Activated CD8-positive, alpha-beta T cell treated with anti-CD3 and anti-CD28 coated beads for 36 hours (primary cell): Measurements from ENCODE around the gene CNN2. TPM values are rescaled to one million over a fixed set of nuclear protein-coding genes. Genes with fewer than 3 reads are reported as not detected.

Experiments used
- ATAC-seq: fragments of 200-7000 bp; cut with Tn5 transposase; one replicate; pipeline ENCODE4 v1.10.0; 2021; ENCODE audit warnings: mild to moderate bottlenecking, moderate library complexity
- CTCF ChIA-PET: fragments of 350-600 bp; sonication (Branson Sonifier 250); formaldehyde crosslinking; loops from one replicate; lab custom pipeline; 2021; ENCODE audit warnings: antibody characterized with exemption; lab: Charles Lee
- POLR2A ChIA-PET: fragments of 350-600 bp; sonication (Branson Sonifier 250); formaldehyde crosslinking; loops from one replicate; lab custom pipeline; 2021; ENCODE audit warnings: antibody characterized with exemption; lab: Charles Lee
- DNase-seq: peaks from one replicate; pipeline ENCODE4 v3.0.0-alpha.2; 2020
- H3K27ac Mint-ChIP-seq: one replicate; pipeline ENCODE4 v1.8.0; 2021; ENCODE audit warnings: mild to moderate bottlenecking, mixed read lengths
- H3K27me3 Mint-ChIP-seq: one replicate; pipeline ENCODE4 v1.8.0; 2021; ENCODE audit warnings: mixed read lengths
- H3K36me3 Mint-ChIP-seq: one replicate; pipeline ENCODE4 v1.8.0; 2021; ENCODE audit warnings: low read depth, mixed read lengths
- H3K4me1 Mint-ChIP-seq: one replicate; pipeline ENCODE4 v1.8.0; 2021; ENCODE audit warnings: low read depth, mixed read lengths
- H3K4me3 Mint-ChIP-seq: one replicate; pipeline ENCODE4 v1.8.0; 2021; ENCODE audit warnings: mild to moderate bottlenecking, moderate library complexity, mixed read lengths
- H3K9me3 Mint-ChIP-seq: one replicate; pipeline ENCODE4 v1.8.0; 2021; ENCODE audit warnings: mixed read lengths
- CTCF ChIP-seq: fragments of 200-600 bp; IDR thresholded peaks from one replicate; pipeline ENCODE4 v1.8.0; 2022; ENCODE audit warnings: antibody characterized with exemption, mild to moderate bottlenecking
- intact Hi-C: fragments of 100-400 bp; cut with micrococcal nuclease; formaldehyde crosslinking; loops from one replicate; pipeline ENCODE4 v1.10.0; 2022
- total RNA-seq, 2 experiments: library from RNA; stranded (reverse); gene quantifications; one replicate each; pipeline ENCODE4 v1.2.3, GENCODE V29; 2021

CNN2 gene
- total RNA-seq, 2 experiments from 2014 or later = 97.4 to 98.3 TPM

- intact Hi-C loops = no loop called here
- ChIA-PET CTCF (no interaction called here), POLR2A (interaction anchor here (0.8 to 1.7 kb wide), 3 partner anchors 8 to 28 kb away, joined by 3 to 5 read pairs (median 4); no protein-coding TSS in a partner anchor)
- ATAC-seq (no peak), DNase-seq (no peak)
- Mint-ChIP-seq H3K36me3 (peaks cover 13% of the 10 kb centered on the region), H3K4me3 (no peak overlapping the region), H3K27ac (no peak overlapping the region), H3K27me3 (no peaks in the 10 kb centered on the region), H3K9me3 (no peaks in the 10 kb centered on the region), H3K4me1 (peaks cover 9% of the 10 kb centered on the region)
- no peak for TF ChIP-seq CTCF
Measured at GRCh38 chr19:991932-992669, 34.3 kb upstream of the CNN2 start.

- peaks cover 9% of the 10 kb centered on the region for H3K4me1 Mint-ChIP-seq
- no peak for DNase-seq
- no peak for TF ChIP-seq CTCF
- ChIA-PET CTCF (no interaction called here), POLR2A (interaction anchor here (0.8 to 1.7 kb wide), 4 partner anchors 8 to 28 kb away, joined by 3 to 5 read pairs (median 4); partner anchors contain the start of gene WDR18)
- intact Hi-C loops = no loop called here
- ATAC-seq = no peak
- no peak overlapping the region for H3K4me3 Mint-ChIP-seq
- H3K9me3 Mint-ChIP-seq = no peaks in the 10 kb centered on the region
- peaks cover 13% of the 10 kb centered on the region for H3K36me3 Mint-ChIP-seq
- H3K27me3 Mint-ChIP-seq = peaks cover 1% of the 10 kb centered on the region
- H3K27ac Mint-ChIP-seq = no peak overlapping the region
Measured at GRCh38 chr19:992670-993055, 33.7 kb upstream of the CNN2 start.

- Mint-ChIP-seq H3K9me3 (no peaks in the 10 kb centered on the region), H3K4me3 (no peak overlapping the region), H3K27ac (no peak overlapping the region), H3K36me3 (peaks cover 13% of the 10 kb centered on the region), H3K4me1 (peaks cover 9% of the 10 kb centered on the region), H3K27me3 (peaks cover 8% of the 10 kb centered on the region)
- DNase-seq (no peak), ATAC-seq (no peak)
- ChIA-PET POLR2A (interaction anchor here (1.2 to 1.7 kb wide), 2 partner anchors 9 to 23 kb away, joined by 4 read pairs; partner anchors contain the start of gene WDR18), CTCF (no interaction called here)
- intact Hi-C loops = no loop called here
- no peak for TF ChIP-seq CTCF
Measured at GRCh38 chr19:993361-993830, 33.0 kb upstream of the CNN2 start.

- POLR2A ChIA-PET = interaction anchor here (1.2 kb wide), 1 partner anchor 9 kb away, joined by 4 read pairs; the partner anchor contains the start of gene WDR18
- no peak for TF ChIP-seq CTCF
- no peak for DNase-seq
- Mint-ChIP-seq H3K36me3 (peaks cover 13% of the 10 kb centered on the region), H3K4me3 (no peak overlapping the region), H3K4me1 (peaks cover 9% of the 10 kb centered on the region), H3K9me3 (no peaks in the 10 kb centered on the region), H3K27ac (no peak overlapping the region), H3K27me3 (peaks cover 10% of the 10 kb centered on the region)
- CTCF ChIA-PET = no interaction called here
- ATAC-seq = no peak
- intact Hi-C loops = no loop called here
Measured at GRCh38 chr19:993831-994393, 32.5 kb upstream of the CNN2 start.

GRCh38 chr19:994516-994915 lies 31.9 kb upstream of the CNN2 start:
- H3K4me1 Mint-ChIP-seq = peaks cover 9% of the 10 kb centered on the region
- H3K27ac Mint-ChIP-seq = no peak overlapping the region
- ATAC-seq (no peak), DNase-seq (no peak)
- intact Hi-C loops = no loop called here
- TF ChIP-seq CTCF = no peak
- no peaks in the 10 kb centered on the region for H3K9me3 Mint-ChIP-seq
- peaks cover 13% of the 10 kb centered on the region for H3K36me3 Mint-ChIP-seq
- CTCF ChIA-PET = no interaction called here
- POLR2A ChIA-PET = interaction anchor here (1.1 to 1.8 kb wide), 2 partner anchors 22 to 192 kb away, joined by 3 to 6 read pairs; no protein-coding TSS in a partner anchor
- H3K27me3 Mint-ChIP-seq = peaks cover 16% of the 10 kb centered on the region
- H3K4me3 Mint-ChIP-seq = no peak overlapping the region
